Fibroblast of lung (primary cell): ENCODE measurements around the gene LIPE. TPM values are rescaled to one million over a fixed set of nuclear protein-coding genes. Genes with fewer than 3 reads are reported as not detected.

Experiments
- DNase-seq, 2 donors: peaks; one replicate each; pipeline versions ENCODE4 v3.0.0 to v3.0.0-alpha.2; 2010; ENCODE audit warnings: low read depth in 2 of 2
- H2AFZ ChIP-seq: 2 replicates; pipeline ENCODE4 v1.5.1; 2012; ENCODE audit warnings: low read length, control low read depth, inconsistent platforms
- H3K27ac ChIP-seq: 2 replicates; pipeline ENCODE4 v1.5.1; 2011; ENCODE audit warnings: low read length, control low read depth; ENCODE audit not compliant: insufficient read depth
- H3K27me3 ChIP-seq: 2 replicates; pipeline ENCODE4 v1.5.1; 2011; ENCODE audit warnings: mild to moderate bottlenecking, low read length; ENCODE audit not compliant: control insufficient read depth, insufficient read depth
- H3K36me3 ChIP-seq: 2 replicates; pipeline ENCODE4 v1.5.1; 2011; ENCODE audit warnings: low read length; ENCODE audit not compliant: control insufficient read depth, insufficient read depth
- H3K4me1 ChIP-seq: 2 replicates; pipeline ENCODE4 v1.5.1; 2011; ENCODE audit warnings: low read length; ENCODE audit not compliant: control insufficient read depth, insufficient read depth; ENCODE audit errors: extremely low read depth
- H3K4me2 ChIP-seq: 2 replicates; pipeline ENCODE4 v1.5.1; 2011; ENCODE audit warnings: low read length, control low read depth; ENCODE audit not compliant: insufficient read depth; ENCODE audit errors: extremely low read depth
- H3K4me3 ChIP-seq, 4 experiments: fragments of 200-600 bp in 1 of 4; sonication (generic) in 1 of 4; replicated peaks in 1 of 4; 2 replicates each; pipeline ENCODE4 v1.5.1; 2011 to 2016; ENCODE audit warnings: low read length in 4 of 4, low read depth in 3 of 4, mild to moderate bottlenecking in 3 of 4, control low read depth in 2 of 4, inconsistent platforms in 1 of 4, mixed read lengths in 1 of 4; ENCODE audit not compliant: insufficient read depth in 1 of 4; ENCODE audit errors: control extremely low read depth in 1 of 4
- H3K79me2 ChIP-seq: 2 replicates; pipeline ENCODE4 v1.5.1; 2012; ENCODE audit warnings: mild to moderate bottlenecking, low read length, inconsistent platforms; ENCODE audit not compliant: control insufficient read depth, insufficient read depth
- H3K9ac ChIP-seq: 2 replicates; pipeline ENCODE4 v1.5.1; 2011; ENCODE audit warnings: mild to moderate bottlenecking, low read length, control low read depth; ENCODE audit not compliant: insufficient read depth
- H3K9me3 ChIP-seq: 2 replicates; pipeline ENCODE4 v1.5.1; 2012; ENCODE audit warnings: low read depth, low read length; ENCODE audit not compliant: control insufficient read depth, insufficient read depth
- H4K20me1 ChIP-seq: 2 replicates; pipeline ENCODE4 v1.5.1; 2011; ENCODE audit warnings: low read length; ENCODE audit not compliant: control insufficient read depth, insufficient read depth; ENCODE audit errors: extremely low read depth
- EZH2 ChIP-seq: IDR thresholded peaks from 2 replicates; pipeline ENCODE4 v1.5.1; 2012; ENCODE audit warnings: low read length, control low read depth, mild to moderate bottlenecking; ENCODE audit errors: missing control alignments
- polyA plus RNA-seq, 2 donors: library from polyadenylated mRNA; depleted of rRNA in 1 of 2; stranded (reverse) in 1 of 2; unstranded in 1 of 2; fragments of >200 nt; gene quantifications; 2 replicates each; pipeline ENCODE4 v1.2.1, GENCODE V29; 2011 to 2012; ENCODE audit warnings: missing spikeins in 1 of 2
- total RNA-seq: library from RNA; depleted of rRNA; stranded (reverse); fragments of >200 nt; gene quantifications from 2 replicates; pipeline ENCODE4 v1.2.1, GENCODE V29; 2014
- TF ChIP-seq, protein P1 (sequence below), 2 donors: IDR thresholded peaks in 1 of 2; conservative IDR thresholded peaks in 1 of 2; 1 replicate in 1 of 2; 2 replicates in 1 of 2; pipeline ENCODE4 v1.5.1; 2011 to 2012; ENCODE audit warnings: low read length in 2 of 2, control low read depth in 1 of 2, inconsistent platforms in 1 of 2, low read depth in 1 of 2, mild to moderate bottlenecking in 1 of 2

The LIPE gene
- total and polyA plus RNA-seq, 2 donors (not counting 1 experiment from before 2014, with no cell fraction given) = 1.1 to 1.7 TPM

DNA sequence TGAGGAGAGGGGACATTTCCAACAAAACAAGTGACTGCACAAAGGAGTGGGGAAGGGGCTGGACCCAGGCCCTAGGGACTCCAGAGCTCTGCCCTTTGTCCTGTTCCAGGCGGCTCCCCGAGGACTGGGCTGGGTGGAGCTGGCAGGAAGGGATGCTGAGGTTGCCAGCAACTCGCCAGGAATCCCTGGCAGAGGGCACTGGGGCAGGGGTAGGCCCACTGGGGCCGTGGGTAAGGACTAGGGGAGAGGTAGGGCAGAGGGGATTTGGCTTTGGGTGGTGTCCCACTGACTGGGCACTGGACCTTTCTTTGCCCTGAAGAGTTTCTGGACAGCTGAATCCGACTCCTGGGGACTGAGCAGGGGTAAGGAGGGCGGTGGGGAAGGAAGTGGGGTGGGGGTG, 7.9 kb downstream of the LIPE start:
- no peaks in the 10 kb centered on the region for H3K9me3 ChIP-seq
- no peak for DNase-seq

DNA sequence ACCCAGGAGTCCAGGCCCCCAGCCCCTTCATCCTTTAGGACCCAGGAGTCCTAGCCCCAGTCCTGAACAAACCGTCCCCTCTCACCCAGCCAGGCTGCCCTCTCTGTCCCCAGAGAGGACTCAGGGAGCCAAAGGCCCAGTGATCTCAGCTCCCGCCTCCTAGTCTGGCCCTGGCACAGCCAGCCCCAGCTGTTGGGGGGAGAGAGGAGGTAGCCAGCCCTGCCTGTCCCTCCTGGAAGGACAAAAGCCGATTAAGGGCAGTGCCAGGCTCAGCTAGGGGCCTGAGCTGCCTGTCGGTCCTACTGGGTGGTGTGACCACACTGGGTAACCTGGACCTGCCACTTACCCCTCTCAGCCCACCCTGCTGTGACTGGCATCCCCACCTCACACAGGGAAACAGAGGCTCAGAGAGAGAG, 14.5 kb downstream of the LIPE start:
- Histone ChIP-seq H3K9ac (no peak overlapping the region), H3K4me3 (no peak overlapping the region), H4K20me1 (no peaks in the 10 kb centered on the region), H3K4me1 (no peaks in the 10 kb centered on the region), H3K36me3 (no peaks in the 10 kb centered on the region), H3K27me3 (no peaks in the 10 kb centered on the region), H2AFZ (no peak overlapping the region), H3K9me3 (no peaks in the 10 kb centered on the region), H3K4me2 (no peak overlapping the region), H3K27ac (no peak overlapping the region), H3K79me2 (no peaks in the 10 kb centered on the region)
- DNase-seq = no peak
- TF ChIP-seq, protein P1, sequence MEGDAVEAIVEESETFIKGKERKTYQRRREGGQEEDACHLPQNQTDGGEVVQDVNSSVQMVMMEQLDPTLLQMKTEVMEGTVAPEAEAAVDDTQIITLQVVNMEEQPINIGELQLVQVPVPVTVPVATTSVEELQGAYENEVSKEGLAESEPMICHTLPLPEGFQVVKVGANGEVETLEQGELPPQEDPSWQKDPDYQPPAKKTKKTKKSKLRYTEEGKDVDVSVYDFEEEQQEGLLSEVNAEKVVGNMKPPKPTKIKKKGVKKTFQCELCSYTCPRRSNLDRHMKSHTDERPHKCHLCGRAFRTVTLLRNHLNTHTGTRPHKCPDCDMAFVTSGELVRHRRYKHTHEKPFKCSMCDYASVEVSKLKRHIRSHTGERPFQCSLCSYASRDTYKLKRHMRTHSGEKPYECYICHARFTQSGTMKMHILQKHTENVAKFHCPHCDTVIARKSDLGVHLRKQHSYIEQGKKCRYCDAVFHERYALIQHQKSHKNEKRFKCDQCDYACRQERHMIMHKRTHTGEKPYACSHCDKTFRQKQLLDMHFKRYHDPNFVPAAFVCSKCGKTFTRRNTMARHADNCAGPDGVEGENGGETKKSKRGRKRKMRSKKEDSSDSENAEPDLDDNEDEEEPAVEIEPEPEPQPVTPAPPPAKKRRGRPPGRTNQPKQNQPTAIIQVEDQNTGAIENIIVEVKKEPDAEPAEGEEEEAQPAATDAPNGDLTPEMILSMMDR (conservative IDR thresholded peaks at IDR 0.05 in 1 of 2, IDR thresholded peaks at IDR 0.05 in 1 of 2; ENCODE audit: low read depth in 1 of 2, low read length in 2 of 2) = no peak
- no peak for TF ChIP-seq EZH2

More for the DNA sequence above, 7.9 kb downstream of the LIPE start:
- Histone ChIP-seq H3K4me1 (peaks cover 5% of the 10 kb centered on the region), H3K27me3 (no peaks in the 10 kb centered on the region), H3K9ac (no peak overlapping the region), H3K79me2 (no peaks in the 10 kb centered on the region), H3K27ac (no peak overlapping the region), H3K36me3 (no peaks in the 10 kb centered on the region), H2AFZ (no peak overlapping the region), H4K20me1 (no peaks in the 10 kb centered on the region), H3K4me2 (no peak overlapping the region), H3K4me3 (no peak overlapping the region)
- no peak for TF ChIP-seq EZH2

- H3K4me2 ChIP-seq = no peak overlapping the region
- no peak for DNase-seq
- H4K20me1 ChIP-seq = no peaks in the 10 kb centered on the region
- H3K79me2 ChIP-seq = no peaks in the 10 kb centered on the region
- no peak overlapping the region for H3K4me3 ChIP-seq
- H2AFZ ChIP-seq = no peak overlapping the region
- no peak overlapping the region for H3K9ac ChIP-seq
- H3K36me3 ChIP-seq = no peaks in the 10 kb centered on the region
- no peaks in the 10 kb centered on the region for H3K27me3 ChIP-seq
- no peak overlapping the region for H3K27ac ChIP-seq
- TF ChIP-seq, protein P1 (conservative IDR thresholded peaks at IDR 0.05 in 1 of 2, IDR thresholded peaks at IDR 0.05 in 1 of 2; ENCODE audit: low read depth in 1 of 2, low read length in 2 of 2) = no peak
- no peak for TF ChIP-seq EZH2
- no peaks in the 10 kb centered on the region for H3K4me1 ChIP-seq
- no peaks in the 10 kb centered on the region for H3K9me3 ChIP-seq
Measured at GRCh38 chr19:42412227-42412626, 15.0 kb downstream of the LIPE start.
